ENCODE data around the gene TECPR2.
A peak's percentile ranks its signal among the peaks of the same experiment; 100 is the strongest.

The TECPR2 gene

GRCh38 chr14:102421411-102422057 lies 58.8 kb downstream of the TECPR2 start:
- no peak for DNase-seq (ENCODE audit: low read depth)
- no peak overlapping the region for H3K4me3 ChIP-seq (ENCODE audit: low read length)
- TF ChIP-seq CTCF (IDR thresholded peaks at IDR 0.05; ENCODE audit: insufficient read depth, low read depth, low read length, missing control alignments), result no peak

- no peak for TF ChIP-seq CTCF (IDR thresholded peaks at IDR 0.05; ENCODE audit: insufficient read depth, low read depth, low read length, missing control alignments)
- H3K4me3 ChIP-seq (ENCODE audit: low read length), result no peak overlapping the region
- no peak for DNase-seq (ENCODE audit: low read depth)
These were observed 61.8 kb downstream of the TECPR2 start for GRCh38 chr14:102424520-102424919.

GRCh38 chr14:102424923-102425322 lies 62.2 kb downstream of the TECPR2 start:
- no peak for TF ChIP-seq CTCF (IDR thresholded peaks at IDR 0.05; ENCODE audit: insufficient read depth, low read depth, low read length, missing control alignments)
- no peak overlapping the region for H3K4me3 ChIP-seq (ENCODE audit: low read length)
- DNase-seq (ENCODE audit: low read depth), result no peak

GRCh38 chr14:102426796-102427195 lies 64.1 kb downstream of the TECPR2 start:
- no peak overlapping the region for H3K4me3 ChIP-seq (ENCODE audit: low read length)
- no peak for TF ChIP-seq CTCF (IDR thresholded peaks at IDR 0.05; ENCODE audit: insufficient read depth, low read depth, low read length, missing control alignments)
- DNase-seq (ENCODE audit: low read depth), result no peak

GRCh38 chr14:102427642-102428041 lies 64.9 kb downstream of the TECPR2 start:
- TF ChIP-seq CTCF (IDR thresholded peaks at IDR 0.05; ENCODE audit: insufficient read depth, low read depth, low read length, missing control alignments), result no peak
- no peak for DNase-seq (ENCODE audit: low read depth)
- H3K4me3 ChIP-seq (ENCODE audit: low read length), result no peak overlapping the region

GRCh38 chr14:102430212-102430908 lies 67.6 kb downstream of the TECPR2 start:
- TF ChIP-seq CTCF (IDR thresholded peaks at IDR 0.05; ENCODE audit: insufficient read depth, low read depth, low read length, missing control alignments), result no peak
- DNase-seq (ENCODE audit: low read depth), result peak; percentile 20
- no peak overlapping the region for H3K4me3 ChIP-seq (ENCODE audit: low read length)

- no peak for TF ChIP-seq CTCF (IDR thresholded peaks at IDR 0.05; ENCODE audit: insufficient read depth, low read depth, low read length, missing control alignments)
- DNase-seq (ENCODE audit: low read depth), result no peak
- no peak overlapping the region for H3K4me3 ChIP-seq (ENCODE audit: low read length)
These were observed 69.0 kb downstream of the TECPR2 start for GRCh38 chr14:102431751-102432150.
